Measurements from ENCODE around the gene DCAF17. TPM values are rescaled to one million over a fixed set of nuclear protein-coding genes. Genes with fewer than 3 reads are reported as not detected.

DCAF17 gene
- total and polyA plus RNA-seq, 2 of the 13 experiments (the other 11 are each of a cell fraction or from before 2014, with no cell fraction given), result 13.7 to 30.0 TPM

GRCh38 chr2:171434013-171434989, at the start of gene DCAF17 (continued):
- TF ChIP-seq ZNF670 (CRISPR knock-in tag; IDR thresholded peaks at IDR 0.05; ENCODE audit: borderline replicate concordance) (0 out of 2 replicates have a peak, but pooled peaks have one; percentile 21), CBFB (CRISPR knock-in tag; IDR thresholded peaks at IDR 0.05) (peak; percentile 86), ZNF549 (CRISPR knock-in tag; IDR thresholded peaks at IDR 0.05) (peak; percentile 33), HMGXB3 (CRISPR knock-in tag; IDR thresholded peaks at IDR 0.05; ENCODE audit: borderline replicate concordance) (peak; percentile 72; the same call in 1 of the 2 replicates), ZMYM4 (CRISPR knock-in tag; IDR thresholded peaks at IDR 0.05) (peak; percentile 95), ZSCAN21 (CRISPR knock-in tag; IDR thresholded peaks at IDR 0.05; ENCODE audit: borderline replicate concordance) (peak; percentile 60), ZNF335 (CRISPR knock-in tag; IDR thresholded peaks at IDR 0.05) (peak; percentile 92), REL (CRISPR knock-in tag; conservative IDR thresholded peaks at IDR 0.05) (no peak; the same call in 1 of the 2 replicates), ZBTB34 (CRISPR knock-in tag; IDR thresholded peaks at IDR 0.05) (peak; percentile 62), AGO1 (IDR thresholded peaks at IDR 0.05; ENCODE audit: low read depth, low read length, poor library complexity, severe bottlenecking) (peak; percentile 84), BRCA1 (CRISPR knock-in tag; IDR thresholded peaks at IDR 0.05) (peak; percentile 16), EED (CRISPR knock-in tag; IDR thresholded peaks at IDR 0.05) (peak; percentile 94), DNMT3B (CRISPR knock-in tag; conservative IDR thresholded peaks at IDR 0.05) (no peak; the same call in 1 of the 2 replicates), ZNF274 (CRISPR knock-in tag; IDR thresholded peaks at IDR 0.05) (peak; percentile 83), ZNF326 (CRISPR knock-in tag; IDR thresholded peaks at IDR 0.05; ENCODE audit: borderline replicate concordance) (0 out of 2 replicates have a peak, but pooled peaks have one; percentile 6), HNF4G (IDR thresholded peaks at IDR 0.05; ENCODE audit: borderline replicate concordance, low read depth, low read length) (no peak), HNF4G (CRISPR knock-in tag; IDR thresholded peaks at IDR 0.05; ENCODE audit: borderline replicate concordance, low read depth) (no peak)
- TF ChIP-seq, protein P1, sequence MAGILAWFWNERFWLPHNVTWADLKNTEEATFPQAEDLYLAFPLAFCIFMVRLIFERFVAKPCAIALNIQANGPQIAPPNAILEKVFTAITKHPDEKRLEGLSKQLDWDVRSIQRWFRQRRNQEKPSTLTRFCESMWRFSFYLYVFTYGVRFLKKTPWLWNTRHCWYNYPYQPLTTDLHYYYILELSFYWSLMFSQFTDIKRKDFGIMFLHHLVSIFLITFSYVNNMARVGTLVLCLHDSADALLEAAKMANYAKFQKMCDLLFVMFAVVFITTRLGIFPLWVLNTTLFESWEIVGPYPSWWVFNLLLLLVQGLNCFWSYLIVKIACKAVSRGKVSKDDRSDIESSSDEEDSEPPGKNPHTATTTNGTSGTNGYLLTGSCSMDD (CRISPR knock-in tag; IDR thresholded peaks at IDR 0.05), result peak; percentile 68; the same call in 1 of the 2 replicates
